Islet of Langerhans (tissue), 1 donor: ENCODE data around the gene SPAG9.

Experiments
- FAIRE-seq: peaks from one replicate; lab custom pipeline; 2011; peaks lifted over from hg19 to GRCh38; lab: Jason Lieb, UNC

Gene SPAG9

GRCh38 chr17:50988427-50988826 lies 132.2 kb downstream of the SPAG9 start:
- no peak for FAIRE-seq

- FAIRE-seq = no peak
These were observed 133.5 kb downstream of the SPAG9 start for GRCh38 chr17:50986989-50987660.

- FAIRE-seq = no peak
These were observed 139.4 kb downstream of the SPAG9 start for GRCh38 chr17:50981279-50981678.

- FAIRE-seq = no peak
These were observed 141.1 kb downstream of the SPAG9 start for GRCh38 chr17:50979524-50979927.

- FAIRE-seq = no peak
These were observed 143.0 kb downstream of the SPAG9 start for GRCh38 chr17:50977487-50978159.

- no peak for FAIRE-seq
These were observed 143.7 kb downstream of the SPAG9 start for GRCh38 chr17:50976951-50977472.

GRCh38 chr17:50973557-50974494 lies 146.8 kb downstream of the SPAG9 start:
- FAIRE-seq = no peak

- FAIRE-seq = no peak
These were observed 148.1 kb downstream of the SPAG9 start for GRCh38 chr17:50972577-50972976.

GRCh38 chr17:50967795-50968194 lies 152.9 kb downstream of the SPAG9 start:
- no peak for FAIRE-seq

- no peak for FAIRE-seq
These were observed 154.5 kb downstream of the SPAG9 start for GRCh38 chr17:50966163-50966666.

- no peak for FAIRE-seq
These were observed 157.5 kb downstream of the SPAG9 start for GRCh38 chr17:50963139-50963538.

GRCh38 chr17:50961282-50962220 lies 159.1 kb downstream of the SPAG9 start:
- no peak for FAIRE-seq

GRCh38 chr17:50959341-50959740 lies 161.3 kb downstream of the SPAG9 start:
- FAIRE-seq = no peak

- FAIRE-seq = no peak
These were observed 162.8 kb downstream of the SPAG9 start for GRCh38 chr17:50957600-50958575.

- FAIRE-seq = no peak
These were observed 163.7 kb downstream of the SPAG9 start for GRCh38 chr17:50956750-50957523.

GRCh38 chr17:50956409-50956749 lies 164.3 kb downstream of the SPAG9 start:
- no peak for FAIRE-seq

- no peak for FAIRE-seq
These were observed 165.0 kb downstream of the SPAG9 start for GRCh38 chr17:50955667-50956120.

GRCh38 chr17:50955160-50955559 lies 165.5 kb downstream of the SPAG9 start:
- no peak for FAIRE-seq

GRCh38 chr17:50954641-50955121 lies 166.0 kb downstream of the SPAG9 start:
- no peak for FAIRE-seq
